ENCODE data around the gene ITGB5.

DNA sequence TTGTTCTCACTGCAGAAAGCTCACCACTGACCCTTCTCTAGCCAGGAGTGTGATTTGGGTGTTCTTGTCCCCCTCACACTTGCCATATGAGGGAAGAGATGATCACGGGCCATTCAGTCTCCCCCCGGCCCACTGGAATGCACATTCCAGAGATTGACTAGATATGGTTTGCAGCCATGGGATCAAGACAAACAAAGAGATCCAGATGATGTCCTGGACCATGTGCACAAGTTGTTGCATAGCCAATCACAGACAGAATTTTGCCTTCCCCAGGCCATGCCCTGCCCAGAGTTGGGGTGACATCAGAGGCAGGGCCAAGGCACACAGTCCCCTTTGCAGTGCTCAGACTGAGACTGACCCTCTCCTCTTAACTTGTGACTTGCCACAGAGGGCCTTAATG is 32.6 kb upstream of the ITGB5 start:
- TF ChIP-seq, protein P1, sequence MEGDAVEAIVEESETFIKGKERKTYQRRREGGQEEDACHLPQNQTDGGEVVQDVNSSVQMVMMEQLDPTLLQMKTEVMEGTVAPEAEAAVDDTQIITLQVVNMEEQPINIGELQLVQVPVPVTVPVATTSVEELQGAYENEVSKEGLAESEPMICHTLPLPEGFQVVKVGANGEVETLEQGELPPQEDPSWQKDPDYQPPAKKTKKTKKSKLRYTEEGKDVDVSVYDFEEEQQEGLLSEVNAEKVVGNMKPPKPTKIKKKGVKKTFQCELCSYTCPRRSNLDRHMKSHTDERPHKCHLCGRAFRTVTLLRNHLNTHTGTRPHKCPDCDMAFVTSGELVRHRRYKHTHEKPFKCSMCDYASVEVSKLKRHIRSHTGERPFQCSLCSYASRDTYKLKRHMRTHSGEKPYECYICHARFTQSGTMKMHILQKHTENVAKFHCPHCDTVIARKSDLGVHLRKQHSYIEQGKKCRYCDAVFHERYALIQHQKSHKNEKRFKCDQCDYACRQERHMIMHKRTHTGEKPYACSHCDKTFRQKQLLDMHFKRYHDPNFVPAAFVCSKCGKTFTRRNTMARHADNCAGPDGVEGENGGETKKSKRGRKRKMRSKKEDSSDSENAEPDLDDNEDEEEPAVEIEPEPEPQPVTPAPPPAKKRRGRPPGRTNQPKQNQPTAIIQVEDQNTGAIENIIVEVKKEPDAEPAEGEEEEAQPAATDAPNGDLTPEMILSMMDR (IDR thresholded peaks at IDR 0.05; ENCODE audit: low read depth, low read length, missing input control), result no peak
- TF ChIP-seq, protein P2, sequence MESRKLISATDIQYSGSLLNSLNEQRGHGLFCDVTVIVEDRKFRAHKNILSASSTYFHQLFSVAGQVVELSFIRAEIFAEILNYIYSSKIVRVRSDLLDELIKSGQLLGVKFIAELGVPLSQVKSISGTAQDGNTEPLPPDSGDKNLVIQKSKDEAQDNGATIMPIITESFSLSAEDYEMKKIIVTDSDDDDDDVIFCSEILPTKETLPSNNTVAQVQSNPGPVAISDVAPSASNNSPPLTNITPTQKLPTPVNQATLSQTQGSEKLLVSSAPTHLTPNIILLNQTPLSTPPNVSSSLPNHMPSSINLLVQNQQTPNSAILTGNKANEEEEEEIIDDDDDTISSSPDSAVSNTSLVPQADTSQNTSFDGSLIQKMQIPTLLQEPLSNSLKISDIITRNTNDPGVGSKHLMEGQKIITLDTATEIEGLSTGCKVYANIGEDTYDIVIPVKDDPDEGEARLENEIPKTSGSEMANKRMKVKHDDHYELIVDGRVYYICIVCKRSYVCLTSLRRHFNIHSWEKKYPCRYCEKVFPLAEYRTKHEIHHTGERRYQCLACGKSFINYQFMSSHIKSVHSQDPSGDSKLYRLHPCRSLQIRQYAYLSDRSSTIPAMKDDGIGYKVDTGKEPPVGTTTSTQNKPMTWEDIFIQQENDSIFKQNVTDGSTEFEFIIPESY (IDR thresholded peaks at IDR 0.05), result no peak
- TF ChIP-seq TAF1 (conservative IDR thresholded peaks at IDR 0.05) (no peak), JUND (IDR thresholded peaks at IDR 0.05) (no peak), RAD21 (IDR thresholded peaks at IDR 0.05) (no peak), YY1 (IDR thresholded peaks at IDR 0.05) (no peak), FOXA1 (IDR thresholded peaks at IDR 0.05) (no peak), HNF4G (IDR thresholded peaks at IDR 0.05) (no peak), EGR1 (IDR thresholded peaks at IDR 0.05; ENCODE audit: low read depth in 2 of 2) (no peak)
- TF ChIP-seq, protein P3, sequence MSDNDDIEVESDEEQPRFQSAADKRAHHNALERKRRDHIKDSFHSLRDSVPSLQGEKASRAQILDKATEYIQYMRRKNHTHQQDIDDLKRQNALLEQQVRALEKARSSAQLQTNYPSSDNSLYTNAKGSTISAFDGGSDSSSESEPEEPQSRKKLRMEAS (IDR thresholded peaks at IDR 0.05), result no peak

All from liver (tissue), 3 donors.